Activated naive CD4-positive, alpha-beta T cell treated with Interleukin-2 at 50 U/mL for 16 hours (primary cell): ENCODE results near the gene TNFRSF4.

Experiments used
- DNase-seq: peaks from one replicate; pipeline ENCODE4 v3.0.0-alpha.2; 2020

TNFRSF4 gene

GRCh38 chr1:1167841-1168450 lies 46.0 kb downstream of the TNFRSF4 start:
- no peak for DNase-seq

GRCh38 chr1:1167398-1167821 lies 46.5 kb downstream of the TNFRSF4 start:
- DNase-seq = no peak

- DNase-seq = no peak
Measured at GRCh38 chr1:1166642-1167397, 47.1 kb downstream of the TNFRSF4 start.

- no peak for DNase-seq
Measured at GRCh38 chr1:1165900-1166421, 48.0 kb downstream of the TNFRSF4 start.

GRCh38 chr1:1165485-1165884 lies 48.5 kb downstream of the TNFRSF4 start:
- no peak for DNase-seq

GRCh38 chr1:1164701-1165451 lies 49.1 kb downstream of the TNFRSF4 start:
- no peak for DNase-seq

- DNase-seq = no peak
Measured at GRCh38 chr1:1164361-1164700, 49.6 kb downstream of the TNFRSF4 start.

- DNase-seq = no peak
Measured at GRCh38 chr1:1163538-1164070, 50.3 kb downstream of the TNFRSF4 start.

GRCh38 chr1:1162597-1163537 lies 51.1 kb downstream of the TNFRSF4 start:
- no peak for DNase-seq

- DNase-seq = no peak
Measured at GRCh38 chr1:1161683-1162079, 52.3 kb downstream of the TNFRSF4 start.
